Measurements from ENCODE around the gene PGP.
"Not testable (repeated sequence)": the region's sequence is repeated elsewhere in the genome, so short reads cannot be mapped to it uniquely, and the experiment has no call there.

The PGP gene

DNA sequence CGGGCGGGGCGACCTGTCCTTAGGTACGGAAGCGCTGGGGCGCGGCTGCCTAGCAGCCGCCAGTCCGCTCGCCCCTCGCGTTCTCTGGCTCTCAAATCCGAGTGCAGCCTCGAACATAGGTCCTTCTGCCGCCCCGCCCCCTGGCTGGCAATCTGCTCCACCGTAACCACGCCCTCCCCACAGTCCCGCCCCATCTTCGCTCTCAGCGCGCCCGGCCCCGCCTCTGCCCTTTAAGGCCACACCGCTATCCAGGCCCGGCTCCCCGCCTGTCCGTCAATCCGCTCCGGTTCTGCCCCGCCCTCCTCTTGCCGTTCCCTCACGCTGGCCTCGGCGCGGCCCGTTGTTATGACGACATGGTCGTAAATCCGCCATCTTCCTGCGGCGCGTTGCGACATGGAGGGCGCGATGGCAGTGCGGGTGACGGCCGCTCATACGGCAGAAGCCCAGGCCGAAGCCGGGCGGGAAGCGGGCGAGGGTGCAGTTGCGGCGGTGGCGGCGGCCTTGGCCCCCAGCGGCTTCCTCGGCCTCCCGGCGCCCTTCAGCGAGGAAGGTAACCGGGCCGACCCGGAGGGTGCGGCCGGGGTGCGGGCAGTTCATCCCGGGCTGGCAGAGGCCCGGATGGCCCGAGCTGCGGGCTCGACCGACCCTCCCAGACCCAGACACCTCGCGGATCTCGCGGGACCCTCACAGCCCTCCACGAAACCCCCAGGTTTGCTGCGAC lies 8.7 kb upstream of the PGP start, which contains the start of gene E4F1:
Gene E4F1, plus strand, starts transcription at position 371 of the 721 bp plus-strand sequence. Its CDS starts 23 bp downstream, at position 394.
- FAIRE-seq (peak; percentile 98), DNase-seq (ENCODE audit: low spot score) (peak; percentile 100)

DNA sequence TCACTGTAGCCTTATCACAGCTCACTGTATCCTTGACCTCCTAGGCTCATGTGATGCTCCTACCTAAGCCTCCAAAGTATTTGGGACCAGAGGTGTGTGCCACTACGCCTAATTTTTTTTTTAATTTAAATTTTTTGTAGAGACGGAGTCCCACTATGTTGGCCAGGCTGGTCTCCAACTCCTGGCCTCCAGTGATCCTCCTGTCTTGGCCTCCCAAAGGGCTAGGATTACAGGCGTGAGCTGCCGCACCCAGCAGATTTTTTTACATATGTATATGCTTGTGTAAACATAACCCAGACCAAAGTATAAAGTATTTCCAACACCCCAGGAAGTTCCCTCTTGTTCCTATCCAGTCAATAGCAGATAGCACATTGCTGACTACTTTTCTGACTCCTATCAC lies 1.7 kb upstream of the PGP start:
- no peak for DNase-seq (ENCODE audit: low spot score)
- no peak for FAIRE-seq

GRCh38 chr16:2213817-2214718 lies 572 bp downstream of the PGP start:
- FAIRE-seq (no peak), DNase-seq (ENCODE audit: low spot score) (no peak)

GRCh38 chr16:2212362-2213324 lies 2.0 kb downstream of the PGP start:
- DNase-seq (ENCODE audit: low spot score) (peak; percentile 32), FAIRE-seq (no peak)

DNA sequence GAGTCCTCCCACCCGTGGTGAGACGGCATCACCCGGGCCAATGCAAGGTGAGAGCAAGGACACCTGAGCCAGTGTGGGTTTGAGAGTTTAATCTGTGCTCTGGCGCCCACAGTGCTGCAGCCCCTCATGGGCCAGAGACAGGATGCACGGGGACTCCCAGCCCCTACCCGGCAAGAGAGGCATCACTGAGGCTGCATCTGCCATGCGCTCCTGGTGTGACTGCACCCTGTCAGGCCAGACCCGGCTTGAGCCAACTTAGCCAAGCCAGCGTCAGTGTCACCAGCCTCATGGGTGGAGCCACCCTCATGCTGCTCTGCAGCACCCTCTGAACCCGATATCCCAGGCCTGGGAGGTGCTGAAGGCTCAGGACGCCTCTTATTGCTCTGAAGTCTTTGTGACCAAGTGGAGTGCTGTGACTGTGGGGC lies 2.7 kb downstream of the PGP start:
- FAIRE-seq: no peak

DNA sequence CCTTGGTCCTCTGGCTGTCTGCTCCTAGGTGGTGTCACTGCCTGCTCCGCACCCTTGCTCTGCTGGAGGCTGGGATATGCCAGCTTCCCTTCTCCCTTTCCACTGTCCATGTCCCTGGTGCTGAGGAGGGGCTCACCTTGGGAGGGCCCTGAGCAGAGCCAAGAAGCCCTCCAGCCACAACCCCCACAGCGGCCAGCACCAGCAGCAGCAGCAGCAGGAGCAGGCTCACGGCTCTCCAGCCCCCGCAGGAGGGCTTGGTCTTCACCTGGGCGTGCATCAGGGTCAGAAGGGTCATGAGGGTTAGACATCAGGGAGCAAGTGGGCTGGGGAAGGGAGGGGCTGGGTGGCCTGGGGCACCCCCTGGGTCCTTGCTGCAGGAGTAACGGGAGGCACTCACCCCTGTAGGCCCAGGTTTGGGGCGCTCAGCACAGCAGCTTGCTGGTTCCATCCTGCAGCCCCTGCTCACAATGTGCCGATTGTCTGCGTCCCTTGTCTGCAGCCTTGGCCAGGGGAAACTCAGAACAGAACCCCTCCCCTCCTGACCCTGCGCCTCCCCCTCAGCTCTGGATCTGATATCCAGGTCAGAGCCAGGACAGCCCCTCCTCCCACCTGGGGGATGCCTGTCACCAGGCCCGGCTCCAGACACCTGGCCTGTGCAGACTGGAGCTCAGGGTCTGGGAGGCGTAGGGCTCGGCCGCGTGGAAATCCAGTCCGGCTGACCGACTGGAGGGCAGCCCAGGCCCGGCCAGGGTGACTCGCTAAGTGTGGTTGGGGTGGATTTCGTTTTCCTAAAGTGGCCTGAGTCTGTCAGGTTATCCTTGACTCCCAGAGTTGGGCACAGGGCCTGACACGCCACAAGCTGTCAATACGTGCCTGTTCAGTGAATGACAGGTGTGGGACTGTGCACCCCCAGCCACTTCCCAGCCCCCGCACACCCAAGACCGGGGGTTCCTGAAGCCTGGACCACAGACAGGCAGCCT lies 4.0 kb downstream of the PGP start, which contains the start of gene BRICD5:
Gene BRICD5, minus strand, starts transcription at position 478 of the 980 bp plus-strand sequence. Its CDS starts 30 bp downstream, at position 448.
- FAIRE-seq (no peak), DNase-seq (ENCODE audit: low spot score) (no peak)

More for the DNA sequence above, 2.7 kb downstream of the PGP start:
- DNase-seq (ENCODE audit: low spot score): no peak

- FAIRE-seq: no peak
- DNase-seq (ENCODE audit: low spot score): no peak
Observed at GRCh38 chr16:2210009-2210332, 4.7 kb downstream of the PGP start.

DNA sequence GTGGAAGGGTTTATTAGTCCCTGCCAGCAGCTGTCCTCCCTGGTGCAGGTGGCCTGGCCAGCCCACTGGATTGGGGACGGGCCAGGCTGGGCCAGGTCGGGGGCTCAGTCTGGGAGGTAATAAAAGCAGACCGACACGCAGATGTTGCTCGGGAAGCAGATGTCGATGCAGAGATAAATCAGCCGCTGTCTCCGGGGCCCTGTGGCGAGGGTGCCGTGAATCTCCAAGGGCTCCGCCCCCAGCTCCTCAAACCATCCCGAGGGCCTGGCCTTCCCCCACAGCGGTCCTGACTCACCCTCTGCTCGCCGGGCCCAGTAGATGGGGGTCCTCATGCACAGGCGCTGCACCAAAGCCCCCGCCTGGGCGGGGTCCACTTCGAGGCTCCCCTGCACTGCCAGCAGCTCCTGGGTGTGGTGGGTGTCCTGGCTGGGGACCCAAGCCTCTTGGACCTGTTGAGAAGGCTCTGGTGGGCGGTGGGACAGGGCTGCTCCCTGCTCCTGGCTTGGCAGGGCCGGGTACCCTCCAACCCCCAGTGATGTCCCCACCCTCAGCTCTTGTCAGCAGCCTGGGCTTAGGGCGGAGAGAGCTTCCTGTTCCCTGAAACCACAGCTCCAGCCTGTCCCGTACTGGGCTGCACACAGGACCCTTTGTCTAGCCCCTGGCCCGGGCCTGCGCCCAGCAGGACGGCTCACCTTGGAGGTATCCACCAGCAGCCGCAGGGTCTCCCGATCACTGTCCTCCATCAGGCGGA lies 5.2 kb downstream of the PGP start:
- DNase-seq (ENCODE audit: low spot score) (no peak), FAIRE-seq (no peak)

DNA sequence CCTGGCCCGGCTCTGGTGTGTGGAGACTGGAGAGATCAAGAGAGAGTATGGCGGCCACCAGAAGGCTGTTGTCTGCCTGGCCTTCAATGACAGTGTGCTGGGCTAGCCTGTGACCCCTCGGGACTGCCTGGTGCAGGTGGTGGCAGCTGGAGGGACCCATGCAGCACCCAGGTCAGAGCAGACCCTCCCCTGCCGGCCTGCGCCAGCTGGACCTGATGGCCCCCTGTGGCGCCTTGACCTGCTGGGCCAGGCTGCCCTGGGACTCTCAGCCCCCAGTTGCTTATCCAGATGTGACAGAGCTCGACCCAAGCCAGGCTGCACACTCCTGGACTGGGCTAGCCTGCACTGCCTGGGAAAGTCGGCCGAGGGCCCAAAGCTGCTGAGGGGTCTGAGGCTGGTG lies 5.9 kb downstream of the PGP start:
- FAIRE-seq: no peak

GRCh38 chr16:2208308-2208707 lies 6.3 kb downstream of the PGP start:
- no peak for DNase-seq (ENCODE audit: low spot score)
- no peak for FAIRE-seq

More for the DNA sequence above, 5.9 kb downstream of the PGP start:
- no peak for DNase-seq (ENCODE audit: low spot score)

DNA sequence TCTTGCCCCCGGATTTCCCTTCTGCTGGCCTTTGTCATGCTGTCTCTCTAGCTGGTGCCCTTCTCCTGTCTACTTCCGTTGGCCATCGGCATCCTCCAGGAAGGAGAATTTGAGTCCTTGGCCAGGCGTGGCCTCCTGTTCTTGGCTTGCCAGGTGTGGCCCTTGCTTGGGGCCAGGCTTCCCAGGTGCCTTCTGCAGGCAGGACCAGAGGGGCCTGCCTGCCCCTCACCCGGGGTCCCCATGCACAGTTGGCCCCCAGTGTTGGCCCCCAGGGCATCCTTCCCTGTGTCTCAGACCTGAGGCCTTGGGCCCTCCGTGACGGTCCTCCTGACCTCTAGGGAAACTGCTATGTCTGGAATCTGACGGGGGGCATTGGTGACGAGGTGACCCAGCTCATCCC lies 6.8 kb downstream of the PGP start:
- no peak for FAIRE-seq
- DNase-seq (ENCODE audit: low spot score): no peak

DNA sequence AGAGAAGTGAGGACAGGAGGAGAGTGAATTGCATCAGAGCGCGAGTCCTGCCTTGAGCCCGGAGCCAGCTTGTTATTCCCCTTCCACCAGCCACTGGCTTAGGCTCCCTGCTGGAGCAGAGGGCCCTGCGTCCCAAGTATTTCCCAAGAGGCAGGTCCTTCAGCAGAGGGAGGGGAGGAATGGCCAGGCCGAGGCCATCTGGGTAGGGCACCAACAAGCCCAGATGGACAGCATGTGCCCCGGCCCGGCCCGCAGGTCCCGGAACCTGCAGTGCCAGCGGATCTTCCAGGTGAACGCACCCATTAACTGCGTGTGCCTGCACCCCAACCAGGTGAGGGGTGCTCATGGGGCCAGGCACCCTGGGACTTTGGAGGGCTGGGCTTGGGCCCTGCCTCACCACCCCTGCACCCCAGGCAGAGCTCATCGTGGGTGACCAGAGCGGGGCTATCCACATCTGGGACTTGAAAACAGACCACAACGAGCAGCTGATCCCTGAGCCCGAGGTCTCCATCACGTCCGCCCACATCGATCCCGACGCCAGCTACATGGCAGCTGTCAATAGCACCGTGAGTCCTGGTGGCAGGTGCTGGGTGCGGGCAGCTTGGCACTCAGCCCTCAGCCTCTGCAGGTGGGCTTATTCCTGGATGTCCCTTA lies 7.7 kb downstream of the PGP start:
- FAIRE-seq (no peak), DNase-seq (ENCODE audit: low spot score) (no peak)

DNA sequence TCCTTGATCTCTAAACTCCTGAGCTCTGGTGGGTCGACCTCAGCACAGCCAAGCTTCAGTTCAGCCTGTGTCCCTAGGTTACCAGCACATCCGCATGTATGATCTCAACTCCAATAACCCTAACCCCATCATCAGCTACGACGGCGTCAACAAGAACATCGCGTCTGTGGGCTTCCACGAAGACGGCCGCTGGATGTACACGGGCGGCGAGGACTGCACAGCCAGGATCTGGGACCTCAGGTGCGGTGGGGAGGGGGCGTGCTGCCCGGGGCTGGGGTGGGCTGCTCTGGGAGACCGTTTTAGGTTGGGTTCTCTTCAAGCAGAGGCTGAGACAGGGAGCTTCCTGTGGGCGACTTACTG lies 8.2 kb downstream of the PGP start:
- no peak for FAIRE-seq
- no peak for DNase-seq (ENCODE audit: low spot score)

DNA sequence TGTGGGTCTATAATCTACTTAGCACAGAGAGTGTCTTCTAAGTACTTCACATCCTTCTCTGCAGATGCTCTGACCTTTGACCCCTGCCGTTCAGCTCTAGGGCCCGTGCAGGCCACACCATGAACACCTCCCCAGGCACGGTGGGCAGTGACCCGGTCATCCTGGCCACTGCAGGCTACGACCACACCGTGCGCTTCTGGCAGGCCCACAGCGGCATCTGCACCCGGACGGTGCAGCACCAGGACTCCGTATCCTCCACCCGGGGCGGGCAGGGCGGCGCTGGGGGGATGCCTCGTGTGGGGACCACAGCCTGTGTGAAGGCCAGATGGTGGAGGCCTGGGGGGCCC lies 8.7 kb downstream of the PGP start:
- FAIRE-seq (no peak), DNase-seq (ENCODE audit: low spot score) (no peak)

DNA sequence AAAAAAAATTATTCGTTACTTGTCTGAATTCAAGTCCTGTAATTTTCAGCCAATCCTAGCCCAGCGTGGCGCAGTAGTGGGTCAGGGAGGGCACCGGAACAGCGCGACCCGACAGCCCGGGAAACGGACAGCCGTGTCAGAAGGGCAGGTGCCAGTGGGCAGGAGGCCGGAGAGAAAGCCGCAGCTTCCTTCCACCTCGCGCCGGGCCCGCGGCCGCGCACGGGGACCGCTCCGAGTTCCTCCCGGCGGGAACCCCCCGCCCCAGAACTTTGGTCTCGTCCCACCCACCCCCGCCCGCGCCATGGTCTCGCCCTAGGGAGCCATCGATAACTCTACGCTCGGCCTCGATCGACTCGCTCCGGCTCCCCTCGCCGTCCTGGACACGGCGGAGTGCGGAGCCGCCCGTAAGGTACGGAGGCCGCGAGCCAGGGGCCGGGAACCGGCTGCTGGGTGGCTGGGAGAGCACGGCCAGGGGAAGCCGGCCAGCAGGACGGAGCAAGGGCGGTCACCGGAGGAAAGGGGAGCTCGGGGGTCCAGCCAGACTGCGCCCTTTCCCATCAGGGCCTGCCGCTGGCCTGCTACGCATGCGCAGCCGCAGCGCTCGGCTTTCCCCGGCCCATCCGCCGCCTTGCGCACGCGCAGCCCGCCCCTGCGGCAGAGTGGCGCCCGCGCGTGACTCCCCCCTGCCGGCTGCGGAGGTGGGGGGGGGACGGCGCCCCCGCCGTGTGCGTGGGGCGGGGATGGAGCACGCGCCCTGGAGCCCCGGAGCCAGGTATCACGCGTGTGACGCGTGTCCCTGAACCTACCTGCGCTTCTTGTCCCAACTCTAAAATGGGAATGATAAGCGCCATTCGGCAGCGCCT lies 9.3 kb downstream of the PGP start, which contains the start of gene MLST8:
Gene MLST8, plus strand, starts transcription at position 351 of the 863 bp plus-strand sequence. CDS start 632 bp downstream, outside the sequence.
- FAIRE-seq: peak; percentile 69

GRCh38 chr16:2204416-2205103 lies 10.1 kb downstream of the PGP start:
- no peak for DNase-seq (ENCODE audit: low spot score)
- no peak for FAIRE-seq

More for the DNA sequence above, 9.3 kb downstream of the PGP start, which contains the start of gene MLST8:
- DNase-seq (ENCODE audit: low spot score): peak; percentile 98

- DNase-seq (ENCODE audit: low spot score): not testable (repeated sequence)
- FAIRE-seq: peak; percentile 17
Observed at GRCh38 chr16:2203119-2203688, 11.4 kb downstream of the PGP start.
